ENCODE data around the gene PKN2.

DNA sequence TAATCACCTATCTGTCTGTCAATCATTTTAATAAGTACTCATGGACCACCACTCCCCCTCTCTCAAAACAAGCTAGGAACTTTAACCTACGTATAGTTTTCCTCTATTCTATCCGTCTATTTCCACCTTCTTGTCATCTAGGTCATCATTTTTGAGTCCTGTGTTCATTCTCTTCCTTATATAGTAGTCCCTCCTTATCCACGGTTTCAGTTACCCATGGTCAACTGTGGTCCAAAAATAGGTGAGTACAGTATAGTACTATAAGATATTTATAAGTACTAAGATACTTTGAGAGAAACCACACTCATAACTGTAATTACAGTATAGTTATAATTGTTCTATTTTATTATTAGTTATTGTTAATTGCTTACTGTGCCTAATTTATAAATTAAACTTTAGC lies 7.5 kb downstream of the PKN2 start:
- no peak for TF ChIP-seq EZH2 (IDR thresholded peaks at IDR 0.05)
- TF ChIP-seq POLR2AphosphoS5 (IDR thresholded peaks at IDR 0.05; ENCODE audit: borderline replicate concordance, low read depth, low read length): no peak

Measured in SK-N-MC (cell line).